ENCODE measurements around the gene CHSY1. TPM values are rescaled to one million over a fixed set of nuclear protein-coding genes. Genes with fewer than 3 reads are reported as not detected.

CHSY1 gene
- total and polyA plus RNA-seq, 2 of the 4 experiments (the other 2 are of a cell fraction), result 40.9 to 53.2 TPM

GRCh38 chr15:101142711-101143110, 109.1 kb downstream of the CHSY1 start:
- H3K4ac ChIP-seq (ENCODE audit: low read depth, low read length), result no peak overlapping the region
- no peak overlapping the region for H2AFZ ChIP-seq (replicated peaks; ENCODE audit: low read length, poor library complexity)
- POLR2A ChIA-PET (ENCODE audit: unreplicated experiment), result no interaction called here
- no peak overlapping the region for H2BK15ac ChIP-seq (ENCODE audit: low read depth, low read length)
- ATAC-seq (ENCODE audit: low read depth), result no peak
- dilution Hi-C loops (cut with HindIII; ENCODE audit: low sequenced_read_pairs, unreplicated experiment) (no loop called here), in situ Hi-C loops (cut with MboI; ENCODE audit: low sequenced_read_pairs) (no loop called here), intact Hi-C loops (cut with micrococcal nuclease) (no loop called here)
- H3K14ac ChIP-seq (replicated peaks; ENCODE audit: low read depth, low read length), result no peak overlapping the region
- no peak overlapping the region for H3K9ac ChIP-seq (ENCODE audit: low read depth, low read length)
- no peak overlapping the region for H4K5ac ChIP-seq (ENCODE audit: low read depth, low read length)
- no peak for DNase-seq
- BruUV-seq (replicated peaks), result no TSS peak
- H3K36me3 ChIP-seq (ENCODE audit: control insufficient read depth, insufficient read depth, low read length), result no peaks in the 10 kb centered on the region
- no peak overlapping the region for H2AK5ac ChIP-seq (ENCODE audit: low read depth, low read length)
- no peaks in the 10 kb centered on the region for H3K27me3 ChIP-seq (ENCODE audit: control insufficient read depth, insufficient read depth, low read length)
- TF ChIP-seq POLR2A (IDR thresholded peaks at IDR 0.05; ENCODE audit: low read depth, low read length) (no peak), NFE2L2 (IDR thresholded peaks at IDR 0.05; ENCODE audit: low read depth, low read length) (no peak), MXI1 (IDR thresholded peaks at IDR 0.05; ENCODE audit: borderline replicate concordance, low read depth, low read length) (no peak), RCOR1 (IDR thresholded peaks at IDR 0.05; ENCODE audit: insufficient replicate concordance, low read length) (no peak)
- no peaks in the 10 kb centered on the region for H4K20me1 ChIP-seq (ENCODE audit: insufficient read depth, low read length)
- H4K91ac ChIP-seq (ENCODE audit: insufficient read depth, low read depth, low read length), result no peak overlapping the region
- H3K4me1 ChIP-seq (ENCODE audit: control insufficient read depth, insufficient read depth, low read length), result peaks cover 13% of the 10 kb centered on the region
- CTCF ChIA-PET, result no interaction called here
- no peak overlapping the region for H3K27ac ChIP-seq (ENCODE audit: insufficient read depth, low read length)
- H3K23ac ChIP-seq (ENCODE audit: low read depth, low read length), result no peak overlapping the region
- no peaks in the 10 kb centered on the region; a peak in 1 of 4 replicates for H3K79me1 ChIP-seq (ENCODE audit: low read depth in 1 of 2, low read length in 2 of 2)
- no peak overlapping the region for H2BK120ac ChIP-seq (ENCODE audit: low read depth, low read length)
- WGBS, 2 experiments (ENCODE audit: extremely low coverage in 2 of 2, insufficient read length in 1 of 2), result no CpG with 5 or more reads among the region's 2 CpGs
- H3K56ac ChIP-seq (ENCODE audit: extremely low read depth, insufficient read depth, low read length), result no peak overlapping the region
- H2BK20ac ChIP-seq (ENCODE audit: low read depth, low read length), result no peak overlapping the region
- H3K4me3 ChIP-seq (ENCODE audit: insufficient read depth, low read depth, low read length), result no peak overlapping the region
- no peak overlapping the region for H3K4me2 ChIP-seq (ENCODE audit: low read depth, low read length)
- no peaks in the 10 kb centered on the region; the same call in 1 of the 2 replicates for H3K9me1 ChIP-seq (ENCODE audit: insufficient read depth, low read length)
- no peak overlapping the region for H2AK9ac ChIP-seq (replicated peaks; ENCODE audit: low read depth, low read length, poor library complexity)
- no peak overlapping the region for H2BK5ac ChIP-seq (ENCODE audit: low read depth, low read length, poor library complexity, severe bottlenecking)
- no peak overlapping the region for H3K18ac ChIP-seq (ENCODE audit: low read depth, low read length)
- no peaks in the 10 kb centered on the region for H3K9me3 ChIP-seq (ENCODE audit: control insufficient read depth, insufficient read depth, low read length)
- H4K8ac ChIP-seq (ENCODE audit: low read depth in 2 of 2, low read length in 2 of 2), result no peak overlapping the region
